ENCODE data around the gene A2M. TPM values are rescaled to one million over a fixed set of nuclear protein-coding genes. Genes with fewer than 3 reads are reported as not detected.

A2M gene
- total RNA-seq, 1 experiment from 2014 or later = 1.2 TPM

GRCh38 chr12:9050521-9051157 is 65.1 kb downstream of the A2M start:
- Histone ChIP-seq H2BK120ac (ENCODE audit: low read depth, low read length, poor library complexity, severe bottlenecking) (no peak overlapping the region), H3K79me2 (ENCODE audit: insufficient read depth, low read length) (no peaks in the 10 kb centered on the region), H3T11ph (ENCODE audit: low read length) (no peak overlapping the region), H3K9ac (ENCODE audit: extremely low read depth, insufficient read length, low read length) (no peak overlapping the region), H3K27ac (ENCODE audit: insufficient read length, low read depth, low read length) (no peak overlapping the region), H3K14ac (ENCODE audit: insufficient read depth, low read length) (no peak overlapping the region), H3K79me1 (ENCODE audit: insufficient read depth, low read depth, low read length, poor library complexity, severe bottlenecking) (no peaks in the 10 kb centered on the region), H4K5ac (ENCODE audit: insufficient read length, low read depth, low read length) (no peak overlapping the region), H3K9me3 (ENCODE audit: control insufficient read depth, low read depth, low read length) (no peaks in the 10 kb centered on the region), H3K18ac (ENCODE audit: insufficient read length, low read depth, low read length) (no peak overlapping the region), H3K4me2 (ENCODE audit: insufficient read depth, insufficient read length, low read length) (no peak overlapping the region), H2AFZ (ENCODE audit: low read length) (no peak overlapping the region), H4K8ac (replicated peaks; ENCODE audit: insufficient read length, low read depth, low read length) (no peak overlapping the region), H3K23me2 (ENCODE audit: insufficient read length, low read depth, low read length, poor library complexity, severe bottlenecking) (no peaks in the 10 kb centered on the region), H3K4ac (ENCODE audit: low read depth, low read length) (no peak overlapping the region), H4K20me1 (ENCODE audit: control insufficient read depth, insufficient read depth, insufficient read length) (no peaks in the 10 kb centered on the region), H4K91ac (ENCODE audit: insufficient read length, low read depth, low read length) (no peak overlapping the region), H3K23ac (ENCODE audit: insufficient read length, low read depth, low read length) (no peak overlapping the region), H3K4me1 (ENCODE audit: insufficient read depth, low read length) (no peaks in the 10 kb centered on the region), H2BK5ac (ENCODE audit: insufficient read length, low read length) (no peak overlapping the region), H2AK5ac (ENCODE audit: insufficient read length, low read length) (no peak overlapping the region), H2BK20ac (ENCODE audit: low read depth, low read length, poor library complexity, severe bottlenecking) (no peak overlapping the region), H2BK15ac (ENCODE audit: low read depth, low read length) (no peak overlapping the region), H3K56ac (ENCODE audit: insufficient read length, low read depth, low read length) (no peak overlapping the region), H2BK12ac (ENCODE audit: insufficient read length, low read depth, low read length) (no peak overlapping the region), H3K27me3 (ENCODE audit: insufficient read depth, low read length) (no peaks in the 10 kb centered on the region)
- DNase-seq = no peak
- no peak for TF ChIP-seq CTCF (conservative IDR thresholded peaks at IDR 0.05)
- Mint-ChIP-seq H3K4me3 (no peak overlapping the region), H3K4me1 (no peaks in the 10 kb centered on the region), H3K9me3 (no peaks in the 10 kb centered on the region), H3K27ac (no peak overlapping the region; a peak in 1 of 7 replicates), H3K27me3 (ENCODE audit: low read depth) (no peaks in the 10 kb centered on the region), H3K36me3 (ENCODE audit: insufficient read depth in 1 of 3, low read depth in 3 of 3) (no peaks in the 10 kb centered on the region)
- WGBS (ENCODE audit: extremely low coverage, insufficient read length, low lambda C conversion rate) = no CpG with 5 or more reads among the region's 15 CpGs

Measured in H9 (cell line).